HG03469 (cell line): ENCODE results near the gene DRP2.
"Not testable (repeated sequence)": the region's sequence is repeated elsewhere in the genome, so short reads cannot be mapped to it uniquely, and the experiment has no call there.

Experiments used
- ATAC-seq: cut with Tn5 transposase; IDR thresholded peaks from one replicate; pipeline ENCODE4 v1.9.1; 2021; ENCODE audit warnings: mild to moderate bottlenecking, moderate library complexity, moderate number of reproducible peaks; ENCODE audit not compliant: unreplicated experiment

Gene DRP2

GRCh38 chrX:101219116-101219863, at the start of gene DRP2:
DRP2 (plus strand) TSS chrX:101219786; CDS start chrX:101231648, 11,862 bp downstream.
- no peak for ATAC-seq

- no peak for ATAC-seq
Observed at GRCh38 chrX:101171883-101172400, 47.6 kb upstream of the DRP2 start.

GRCh38 chrX:101176439-101176838, 43.1 kb upstream of the DRP2 start:
- no peak for ATAC-seq

- ATAC-seq = not testable (repeated sequence)
Observed at GRCh38 chrX:101184876-101185275, 34.7 kb upstream of the DRP2 start.

GRCh38 chrX:101187961-101188360, 31.6 kb upstream of the DRP2 start:
- ATAC-seq = not testable (repeated sequence)

GRCh38 chrX:101190736-101191135, 28.9 kb upstream of the DRP2 start:
- ATAC-seq = no peak

GRCh38 chrX:101191217-101191750, 28.3 kb upstream of the DRP2 start:
- no peak for ATAC-seq

- ATAC-seq = no peak
Observed at GRCh38 chrX:101195442-101196173, 24.0 kb upstream of the DRP2 start.

- ATAC-seq = no peak
Observed at GRCh38 chrX:101203761-101204351, 15.7 kb upstream of the DRP2 start.

GRCh38 chrX:101206471-101206870, 13.1 kb upstream of the DRP2 start:
- ATAC-seq = no peak

- ATAC-seq = peak; percentile 57
Observed at GRCh38 chrX:101208152-101208905, 11.3 kb upstream of the DRP2 start.

- ATAC-seq = no peak
Observed at GRCh38 chrX:101210630-101211029, 9.0 kb upstream of the DRP2 start.

- no peak for ATAC-seq
Observed at GRCh38 chrX:101217689-101218088, 1.9 kb upstream of the DRP2 start.

GRCh38 chrX:101219864-101220346, 319 bp downstream of the DRP2 start:
- ATAC-seq = no peak

GRCh38 chrX:101220662-101221260, 1.2 kb downstream of the DRP2 start:
- ATAC-seq = no peak

- ATAC-seq = no peak
Observed at GRCh38 chrX:101223226-101223625, 3.6 kb downstream of the DRP2 start.

- ATAC-seq = no peak
Observed at GRCh38 chrX:101229170-101229569, 9.6 kb downstream of the DRP2 start.

GRCh38 chrX:101230636-101231035, 11.1 kb downstream of the DRP2 start:
- ATAC-seq = no peak

GRCh38 chrX:101231080-101231479, 11.5 kb downstream of the DRP2 start:
- no peak for ATAC-seq

- no peak for ATAC-seq
Observed at GRCh38 chrX:101232316-101232715, 12.7 kb downstream of the DRP2 start.
